ENCODE measurements around the gene DLGAP1.

DNA sequence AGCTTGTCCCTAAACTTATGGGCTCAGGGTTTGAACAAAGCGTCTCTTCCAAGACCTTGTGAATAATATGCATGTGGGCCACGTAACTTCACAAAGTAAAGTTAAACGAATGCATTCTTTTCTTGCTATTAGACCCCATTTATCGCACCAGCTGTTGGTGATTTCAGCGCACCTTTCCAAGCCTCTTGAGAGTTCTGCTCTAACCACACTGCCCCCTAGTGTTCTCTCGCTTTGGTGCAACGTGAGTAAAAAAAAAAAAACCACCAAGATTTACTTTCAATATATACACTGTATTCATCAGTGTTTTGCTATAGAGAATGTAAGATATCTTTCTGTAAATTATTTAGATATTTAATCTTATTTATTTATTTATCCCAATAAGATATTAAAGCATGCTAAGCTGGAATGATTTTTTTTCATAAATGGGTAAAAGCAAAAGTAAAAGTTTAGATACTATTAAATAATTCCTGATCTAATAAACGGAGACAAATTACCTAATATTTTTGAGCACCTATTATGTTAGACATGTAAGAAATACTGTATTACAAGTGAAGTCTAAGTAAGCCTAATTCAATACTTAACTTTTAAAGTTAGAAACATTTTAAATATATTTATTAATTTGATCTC, 459.5 kb downstream of the DLGAP1 start:
- TF ChIP-seq, protein P1, sequence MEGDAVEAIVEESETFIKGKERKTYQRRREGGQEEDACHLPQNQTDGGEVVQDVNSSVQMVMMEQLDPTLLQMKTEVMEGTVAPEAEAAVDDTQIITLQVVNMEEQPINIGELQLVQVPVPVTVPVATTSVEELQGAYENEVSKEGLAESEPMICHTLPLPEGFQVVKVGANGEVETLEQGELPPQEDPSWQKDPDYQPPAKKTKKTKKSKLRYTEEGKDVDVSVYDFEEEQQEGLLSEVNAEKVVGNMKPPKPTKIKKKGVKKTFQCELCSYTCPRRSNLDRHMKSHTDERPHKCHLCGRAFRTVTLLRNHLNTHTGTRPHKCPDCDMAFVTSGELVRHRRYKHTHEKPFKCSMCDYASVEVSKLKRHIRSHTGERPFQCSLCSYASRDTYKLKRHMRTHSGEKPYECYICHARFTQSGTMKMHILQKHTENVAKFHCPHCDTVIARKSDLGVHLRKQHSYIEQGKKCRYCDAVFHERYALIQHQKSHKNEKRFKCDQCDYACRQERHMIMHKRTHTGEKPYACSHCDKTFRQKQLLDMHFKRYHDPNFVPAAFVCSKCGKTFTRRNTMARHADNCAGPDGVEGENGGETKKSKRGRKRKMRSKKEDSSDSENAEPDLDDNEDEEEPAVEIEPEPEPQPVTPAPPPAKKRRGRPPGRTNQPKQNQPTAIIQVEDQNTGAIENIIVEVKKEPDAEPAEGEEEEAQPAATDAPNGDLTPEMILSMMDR (IDR thresholded peaks at IDR 0.05): peak; percentile 63 to 80 (median 73)
- TF ChIP-seq POLR2A (IDR thresholded peaks at IDR 0.05): no peak

All from testis (tissue), 2 donors.